Fibroblast of peridontal ligament (primary cell): Measurements from ENCODE around the gene PRDM1.

Source experiments
- DNase-seq: peaks from one replicate; pipeline ENCODE4 v3.0.0-alpha.2; 2010; ENCODE audit errors: extremely low read depth

Gene PRDM1

GRCh38 chr6:106070636-106071035 is 15.5 kb upstream of the PRDM1 start:
- no peak for DNase-seq

GRCh38 chr6:106072501-106073090 is 13.5 kb upstream of the PRDM1 start:
- no peak for DNase-seq

GRCh38 chr6:106074146-106074545 is 12.0 kb upstream of the PRDM1 start:
- DNase-seq = no peak

GRCh38 chr6:106076139-106076538 is 10.0 kb upstream of the PRDM1 start:
- no peak for DNase-seq

- DNase-seq = no peak
Measured at GRCh38 chr6:106077170-106077569, 9.0 kb upstream of the PRDM1 start.

DNA sequence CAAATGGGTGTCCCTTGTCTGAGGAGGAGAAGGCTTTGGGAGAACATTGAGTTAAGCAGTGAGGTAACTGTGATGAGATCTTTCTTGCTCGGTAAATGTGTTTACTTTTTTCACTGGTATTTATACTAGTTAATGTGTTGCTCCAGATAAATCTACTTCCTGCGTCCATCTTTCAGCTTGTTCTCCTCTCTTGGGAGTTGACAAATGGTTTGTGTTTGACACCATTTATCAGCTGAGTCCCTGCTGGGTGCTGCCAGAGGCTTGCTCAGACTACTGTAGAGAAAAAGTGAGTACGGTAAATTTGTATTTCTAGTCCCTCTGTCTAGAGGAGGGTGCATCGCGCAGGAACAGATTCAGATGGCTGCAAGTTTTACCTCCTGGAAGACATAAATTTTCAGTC is 8.3 kb upstream of the PRDM1 start:
- DNase-seq = no peak

DNA sequence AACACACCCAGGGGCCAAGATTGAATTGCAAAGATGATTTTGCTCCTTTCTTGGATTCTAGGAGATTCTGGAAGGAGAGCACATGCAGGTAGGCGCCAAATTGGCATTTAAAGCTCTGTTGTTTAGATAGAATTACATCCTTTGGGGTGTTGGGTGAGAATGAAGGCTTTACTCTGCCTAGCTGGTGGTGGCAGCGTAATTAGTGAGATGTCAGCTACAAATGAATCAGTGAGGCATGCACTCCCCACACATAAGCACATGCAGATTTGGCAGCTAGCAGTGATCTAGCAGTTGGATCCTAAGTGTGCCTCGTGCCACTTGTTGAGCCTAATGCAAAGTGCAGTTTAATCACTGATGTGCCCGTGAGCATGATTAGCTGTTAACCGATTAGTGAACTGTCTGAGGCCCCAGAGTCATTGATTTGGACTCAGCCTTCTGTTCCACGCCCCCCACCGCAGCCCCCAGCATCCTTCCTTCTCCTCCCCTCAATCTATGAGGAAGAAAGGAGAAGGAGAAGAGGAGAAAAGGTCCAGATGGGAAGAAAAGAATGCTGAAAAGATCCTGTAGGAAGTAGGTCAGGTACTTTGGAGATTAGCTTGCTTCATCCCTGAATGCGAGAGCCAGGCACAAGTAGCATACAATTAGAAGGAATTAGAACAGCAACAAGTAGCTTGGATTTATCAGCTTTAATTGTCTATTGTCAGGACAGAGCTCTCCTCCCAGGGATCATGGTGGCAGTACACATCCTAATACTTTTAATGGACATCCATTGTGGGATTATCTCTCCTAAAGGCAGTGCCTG is 6.0 kb upstream of the PRDM1 start:
- no peak for DNase-seq

DNA sequence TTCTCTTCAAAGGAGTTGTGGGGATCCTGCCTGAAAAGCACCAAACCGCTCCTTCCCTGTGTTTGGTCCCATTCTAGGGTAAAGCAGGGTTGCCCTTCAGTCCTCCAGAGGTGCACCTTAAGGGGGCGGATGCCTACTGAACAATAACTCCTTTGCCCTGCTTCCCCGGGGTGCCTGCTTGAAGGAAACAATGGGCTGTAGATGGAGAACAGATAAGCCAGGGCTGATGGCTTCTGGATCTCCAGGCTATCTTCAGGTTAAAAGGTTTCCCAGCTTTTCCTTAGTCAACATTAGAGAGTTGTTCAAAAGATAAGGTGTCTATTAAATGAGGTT is 5.4 kb upstream of the PRDM1 start:
- no peak for DNase-seq

- DNase-seq = no peak
Measured at GRCh38 chr6:106081715-106082114, 4.4 kb upstream of the PRDM1 start.

- DNase-seq = peak; percentile 81
Measured at GRCh38 chr6:106082735-106083398, 3.3 kb upstream of the PRDM1 start.

DNA sequence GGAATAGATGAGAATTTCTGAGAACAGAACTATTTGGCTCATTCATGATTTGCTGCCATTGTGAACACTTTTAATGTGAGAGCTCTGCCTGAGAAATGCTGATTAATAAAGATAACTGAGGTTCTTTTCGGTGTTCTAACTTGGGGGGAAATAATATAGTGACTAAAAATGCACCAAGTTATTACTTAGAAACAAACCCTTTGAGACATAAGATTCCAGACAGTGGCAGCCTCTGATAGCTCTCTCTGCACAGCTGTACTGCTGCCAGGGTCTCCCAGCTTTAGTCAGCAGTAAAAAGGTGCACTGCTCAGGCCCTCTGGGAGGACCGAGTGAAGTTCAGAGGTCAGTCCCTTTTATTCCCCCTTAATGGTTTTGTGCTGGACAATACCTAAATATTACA is 2.5 kb upstream of the PRDM1 start:
- peak; percentile 22 for DNase-seq

- DNase-seq = peak; percentile 88
Measured at GRCh38 chr6:106084106-106084988, 1.8 kb upstream of the PRDM1 start.

DNA sequence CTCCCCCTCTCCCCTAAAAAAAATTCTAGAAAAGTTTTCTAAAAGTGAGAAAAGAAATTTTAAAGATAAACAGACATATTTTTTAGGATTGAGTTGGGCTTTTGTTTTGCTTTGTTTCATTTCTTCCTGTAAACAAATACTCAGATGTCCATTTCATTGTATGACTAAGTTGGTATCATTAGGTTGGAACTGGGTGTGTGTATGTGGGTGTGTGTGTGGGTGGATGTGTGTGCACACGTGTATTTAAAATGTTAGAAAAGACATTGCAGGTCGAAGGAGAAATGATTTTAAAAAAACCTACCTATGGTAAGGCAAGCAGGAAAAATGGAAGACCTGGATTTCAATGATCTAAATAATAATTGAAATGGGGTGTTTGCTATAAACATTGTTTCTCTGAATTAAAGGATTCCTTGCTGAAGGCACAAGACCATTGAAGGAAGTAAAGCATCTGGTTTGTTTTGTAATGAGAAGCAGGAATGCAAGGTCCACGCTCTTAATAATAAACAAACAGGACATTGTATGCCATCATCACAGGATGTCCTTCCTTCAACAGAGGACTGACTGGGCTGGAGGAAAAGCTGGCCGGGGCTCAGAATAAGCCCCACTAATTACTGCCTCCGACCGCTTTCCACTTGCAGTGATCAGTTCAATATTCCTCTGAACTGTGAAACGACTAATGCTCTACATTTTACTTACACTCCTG is 996 bp upstream of the PRDM1 start:
- DNase-seq = peak; percentile 36

DNA sequence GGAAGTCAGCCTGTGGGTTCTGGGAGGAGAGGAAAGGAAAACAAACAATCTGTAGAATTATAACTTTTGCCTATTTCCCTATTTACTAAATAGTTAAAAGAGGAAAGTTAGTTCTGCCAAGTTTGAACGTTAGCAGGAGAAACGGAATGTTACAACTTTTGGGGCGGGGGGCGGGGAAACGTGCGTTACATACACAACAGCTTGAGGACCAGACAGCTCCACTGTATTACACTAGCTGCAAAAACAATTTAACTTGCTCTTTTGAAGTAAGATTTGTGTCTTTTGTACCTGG is 498 bp upstream of the PRDM1 start:
- no peak for DNase-seq

DNA sequence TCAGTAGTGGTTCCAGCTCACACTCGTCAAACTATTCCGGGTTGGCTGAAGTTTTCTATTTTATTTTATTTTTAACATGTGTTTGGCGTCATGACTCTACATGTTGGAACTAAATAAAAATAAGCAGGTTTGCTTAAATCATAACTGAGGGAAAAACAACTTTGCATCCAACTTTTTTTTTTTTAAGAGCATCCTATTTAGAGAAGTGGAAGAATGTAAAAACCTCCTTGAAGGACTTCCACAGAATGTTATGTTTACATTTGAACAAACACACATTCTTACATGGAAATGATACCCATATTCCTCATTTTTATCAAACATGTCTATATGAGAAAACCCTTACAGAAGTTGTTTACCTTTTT is 659 bp downstream of the PRDM1 start:
- DNase-seq = peak; percentile 31

- DNase-seq = peak; percentile 86
Measured at GRCh38 chr6:106087548-106088325, 1.6 kb downstream of the PRDM1 start.

DNA sequence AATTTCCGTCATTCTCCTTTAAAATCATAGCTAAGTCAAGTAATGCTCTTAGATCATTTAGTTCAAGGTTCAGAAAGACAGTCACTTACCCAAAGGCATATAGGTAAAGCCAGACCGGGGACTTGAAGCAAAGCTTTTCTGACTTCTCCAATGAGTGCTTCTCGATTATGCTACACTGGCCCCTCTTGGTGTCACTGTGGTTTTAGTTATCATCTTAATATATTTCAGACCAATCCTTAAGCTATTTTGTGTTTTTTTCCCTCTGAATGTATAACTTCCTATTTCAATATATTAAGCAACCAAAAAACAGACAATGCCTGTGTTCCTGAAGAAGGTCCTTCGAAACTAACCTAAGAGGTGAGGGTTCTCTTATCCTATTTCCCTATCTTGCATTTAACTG is 3.9 kb downstream of the PRDM1 start:
- peak; percentile 73 for DNase-seq

DNA sequence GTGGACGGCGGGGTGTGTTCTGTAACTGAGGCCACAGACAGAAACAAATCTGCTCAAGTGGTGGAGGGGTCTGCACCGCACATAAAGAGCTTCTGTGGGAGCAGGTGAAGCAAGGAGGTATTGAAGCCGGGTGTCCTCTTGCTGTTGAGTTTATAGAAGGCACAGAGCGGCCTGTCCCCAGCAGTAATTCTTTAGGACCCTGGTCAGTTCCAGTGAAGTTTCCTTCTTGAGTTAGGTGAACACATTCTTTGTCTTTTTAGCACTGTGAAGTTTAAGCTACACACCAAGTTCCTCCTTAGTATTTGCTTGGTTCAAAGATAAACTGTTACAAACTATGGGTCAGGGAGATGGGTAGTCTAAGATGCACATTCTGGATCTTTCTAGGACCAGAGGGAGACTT is 6.1 kb downstream of the PRDM1 start:
- no peak for DNase-seq

GRCh38 chr6:106094261-106094963 is 8.3 kb downstream of the PRDM1 start:
- no peak for DNase-seq

GRCh38 chr6:106094964-106095335 is 8.8 kb downstream of the PRDM1 start:
- DNase-seq = peak; percentile 53
